Neural cell (in vitro differentiated cells): ENCODE measurements around the gene AHNAK. TPM values are rescaled to one million over a fixed set of nuclear protein-coding genes. Genes with fewer than 3 reads are reported as not detected.

Experiments used
- H2AFZ ChIP-seq: fragments of 200-600, 300-800 bp; sonication (generic), shearing (Covaris generic); 2 replicates; pipeline ENCODE4 v1.6.0; 2014; ENCODE audit warnings: low read depth, mild to moderate bottlenecking, antibody characterized with exemption, low read length, moderate library complexity
- H3F3A ChIP-seq: fragments of 200-600 bp; shearing (Covaris generic); 2 replicates; pipeline ENCODE4 v1.6.1; 2016; ENCODE audit warnings: mild to moderate bottlenecking, moderate library complexity, mixed read lengths, antibody characterized with exemption, low read length; ENCODE audit not compliant: insufficient read depth, poor library complexity, severe bottlenecking
- H3K27ac ChIP-seq: fragments of 200-600, 300-800 bp; sonication (generic), shearing (Covaris generic); 2 replicates; pipeline ENCODE4 v1.5.1; 2014; ENCODE audit warnings: mild to moderate bottlenecking, low read length, moderate library complexity
- H3K27me3 ChIP-seq: fragments of 300-800, 200-600 bp; sonication (generic), shearing (Covaris generic); 2 replicates; pipeline ENCODE4 v1.6.0; 2014; ENCODE audit warnings: mild to moderate bottlenecking, low read depth, low read length, moderate library complexity; ENCODE audit not compliant: insufficient read depth
- H3K36me3 ChIP-seq: fragments of 300-800, 200-600 bp; sonication (generic), shearing (Covaris generic); 2 replicates; pipeline ENCODE4 v1.5.1; 2014; ENCODE audit warnings: mild to moderate bottlenecking, antibody characterized with exemption, low read length, moderate library complexity; ENCODE audit not compliant: insufficient read depth
- H3K4me2 ChIP-seq: fragments of 300-800, 200-600 bp; sonication (generic), shearing (Covaris generic); 2 replicates; pipeline ENCODE4 v1.6.0; 2014; ENCODE audit warnings: mild to moderate bottlenecking, low read length
- H3K4me3 ChIP-seq: fragments of 300-800, 200-600 bp; sonication (generic), shearing (Covaris generic); 2 replicates; pipeline ENCODE4 v1.5.1; 2014; ENCODE audit warnings: mild to moderate bottlenecking, low read length, moderate library complexity
- H3K79me2 ChIP-seq: fragments of 200-600 bp; shearing (Covaris generic); replicated peaks from 2 replicates; pipeline ENCODE4 v1.6.0; 2014; ENCODE audit warnings: mild to moderate bottlenecking, low read length, moderate library complexity; ENCODE audit not compliant: insufficient read depth
- H3K9ac ChIP-seq: fragments of 300-800, 200-600 bp; sonication (generic), shearing (Covaris generic); 2 replicates; pipeline ENCODE4 v1.6.1; 2016; ENCODE audit warnings: mild to moderate bottlenecking, low read length, mixed read lengths
- H3K9me2 ChIP-seq: fragments of 200-600 bp; shearing (Covaris generic); 2 replicates; pipeline ENCODE4 v1.6.1; 2016; ENCODE audit warnings: mild to moderate bottlenecking, low read length, mixed read lengths; ENCODE audit not compliant: insufficient read depth
- H3K9me3 ChIP-seq: fragments of 200-600, 300-800 bp; sonication (generic), shearing (Covaris generic); 2 replicates; pipeline ENCODE4 v1.6.1; 2016; ENCODE audit warnings: mild to moderate bottlenecking, mixed run types, low read length, moderate library complexity, mixed read lengths
- H4K20me1 ChIP-seq: fragments of 200-600 bp; shearing (Covaris generic); 2 replicates; pipeline ENCODE4 v1.6.1; 2016; ENCODE audit warnings: mild to moderate bottlenecking, mixed run types; ENCODE audit not compliant: insufficient read depth
- EP300 ChIP-seq: fragments of 450-650 bp; conservative IDR thresholded peaks from 2 replicates; pipeline ENCODE4 v1.6.1; 2014; ENCODE audit warnings: antibody characterized with exemption, mild to moderate bottlenecking, moderate library complexity; ENCODE audit not compliant: poor library complexity, severe bottlenecking
- EZH2 ChIP-seq: fragments of 200-600, 300-800 bp; shearing (Covaris generic), sonication (generic); IDR thresholded peaks from 2 replicates; pipeline ENCODE4 v1.6.1; 2014; ENCODE audit warnings: antibody characterized with exemption, low read length, borderline replicate concordance, mild to moderate bottlenecking; ENCODE audit not compliant: insufficient read depth, poor library complexity, severe bottlenecking
- MXI1 ChIP-seq: fragments of 450-650 bp; conservative IDR thresholded peaks from 2 replicates; pipeline ENCODE4 v1.6.1; 2014; ENCODE audit warnings: antibody characterized with exemption, mild to moderate bottlenecking; ENCODE audit not compliant: poor library complexity, severe bottlenecking
- POLR2AphosphoS5 ChIP-seq: IDR thresholded peaks from 2 replicates; pipeline ENCODE4 v1.6.1; 2012
- RAD21 ChIP-seq: fragments of 450-650 bp; conservative IDR thresholded peaks from 2 replicates; pipeline ENCODE4 v1.6.1; 2014; ENCODE audit warnings: antibody characterized with exemption, mild to moderate bottlenecking, moderate library complexity
- SMC3 ChIP-seq: fragments of 450-650 bp; conservative IDR thresholded peaks from 2 replicates; pipeline ENCODE4 v1.6.1; 2014; ENCODE audit warnings: antibody characterized with exemption, mild to moderate bottlenecking, moderate library complexity; ENCODE audit not compliant: poor library complexity
- TAF1 ChIP-seq: IDR thresholded peaks from 2 replicates; pipeline ENCODE4 v1.6.1; 2012; ENCODE audit warnings: low read depth
- polyA plus RNA-seq: library from polyadenylated mRNA; depleted of rRNA; stranded (reverse); fragments of >200 nt; gene quantifications from 2 replicates; pipeline ENCODE4 v1.2.3, GENCODE V29; 2014
- TF ChIP-seq, protein P1 (sequence below): fragments of 450-650 bp; IDR thresholded peaks from 2 replicates; pipeline ENCODE4 v1.5.1; 2014; ENCODE audit warnings: antibody characterized with exemption, mild to moderate bottlenecking, moderate library complexity; ENCODE audit not compliant: poor library complexity, severe bottlenecking
- TF ChIP-seq, protein P2 (sequence below): IDR thresholded peaks from 2 replicates; pipeline ENCODE4 v1.6.1; 2012; ENCODE audit warnings: borderline replicate concordance

AHNAK gene
- polyA plus RNA-seq, 1 donor from 2014 or later: 0.11 TPM

DNA sequence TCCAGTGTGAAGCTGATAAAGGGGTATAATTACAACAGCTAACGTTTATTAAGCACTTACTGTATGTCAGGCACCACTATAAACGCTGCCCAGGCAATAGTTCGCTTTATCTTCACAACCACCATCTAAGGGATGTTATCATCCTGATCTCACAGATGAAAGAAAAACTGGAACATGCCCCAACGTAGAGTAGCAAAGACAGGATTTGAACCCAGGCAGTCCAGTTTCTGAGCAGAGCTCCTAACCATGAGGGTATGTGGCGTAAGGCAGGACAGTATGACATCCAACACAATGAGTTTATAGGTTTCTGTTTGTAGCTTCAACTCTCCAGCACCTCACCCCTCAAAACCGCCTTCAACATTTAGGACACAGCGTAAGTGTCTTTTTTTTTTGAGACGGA, 59.5 kb downstream of the AHNAK start:
- Histone ChIP-seq H3K27ac (no peak overlapping the region), H3K4me3 (no peak overlapping the region), H3K9me2 (no peaks in the 10 kb centered on the region), H3K36me3 (no peaks in the 10 kb centered on the region), H4K20me1 (no peaks in the 10 kb centered on the region), H3K9ac (no peak overlapping the region), H3K79me2 (no peaks in the 10 kb centered on the region), H3K9me3 (no peaks in the 10 kb centered on the region), H3K4me2 (no peak overlapping the region), H3F3A (no peaks in the 10 kb centered on the region), H3K27me3 (no peaks in the 10 kb centered on the region), H2AFZ (no peak overlapping the region)
- TF ChIP-seq SMC3 (no peak), EZH2 (no peak), RAD21 (no peak), MXI1 (no peak)
- TF ChIP-seq, protein P1, sequence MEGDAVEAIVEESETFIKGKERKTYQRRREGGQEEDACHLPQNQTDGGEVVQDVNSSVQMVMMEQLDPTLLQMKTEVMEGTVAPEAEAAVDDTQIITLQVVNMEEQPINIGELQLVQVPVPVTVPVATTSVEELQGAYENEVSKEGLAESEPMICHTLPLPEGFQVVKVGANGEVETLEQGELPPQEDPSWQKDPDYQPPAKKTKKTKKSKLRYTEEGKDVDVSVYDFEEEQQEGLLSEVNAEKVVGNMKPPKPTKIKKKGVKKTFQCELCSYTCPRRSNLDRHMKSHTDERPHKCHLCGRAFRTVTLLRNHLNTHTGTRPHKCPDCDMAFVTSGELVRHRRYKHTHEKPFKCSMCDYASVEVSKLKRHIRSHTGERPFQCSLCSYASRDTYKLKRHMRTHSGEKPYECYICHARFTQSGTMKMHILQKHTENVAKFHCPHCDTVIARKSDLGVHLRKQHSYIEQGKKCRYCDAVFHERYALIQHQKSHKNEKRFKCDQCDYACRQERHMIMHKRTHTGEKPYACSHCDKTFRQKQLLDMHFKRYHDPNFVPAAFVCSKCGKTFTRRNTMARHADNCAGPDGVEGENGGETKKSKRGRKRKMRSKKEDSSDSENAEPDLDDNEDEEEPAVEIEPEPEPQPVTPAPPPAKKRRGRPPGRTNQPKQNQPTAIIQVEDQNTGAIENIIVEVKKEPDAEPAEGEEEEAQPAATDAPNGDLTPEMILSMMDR: no peak

DNA sequence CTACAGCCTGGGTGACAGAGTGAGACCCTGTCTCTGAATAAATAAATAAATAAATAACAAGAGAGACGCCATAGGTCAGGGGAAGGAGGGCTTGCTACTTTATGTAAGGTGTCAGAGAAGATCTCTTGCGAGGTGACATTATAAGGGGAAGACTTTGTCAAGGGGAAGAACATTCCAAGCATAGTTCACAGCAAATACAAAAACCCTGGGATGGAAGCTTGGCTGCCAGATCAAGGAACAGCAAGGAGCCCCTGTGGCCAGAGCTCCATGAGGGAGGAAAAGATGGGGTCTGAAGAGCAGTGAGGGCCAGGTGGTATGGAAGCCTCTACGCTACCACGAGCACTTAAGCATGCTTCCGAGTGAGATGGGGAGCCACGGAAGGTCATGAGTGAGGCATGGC, 62.3 kb downstream of the AHNAK start:
- Histone ChIP-seq H3K4me2 (no peak overlapping the region), H3K36me3 (no peaks in the 10 kb centered on the region), H4K20me1 (no peaks in the 10 kb centered on the region), H3F3A (no peaks in the 10 kb centered on the region), H3K9ac (no peak overlapping the region), H3K27me3 (no peaks in the 10 kb centered on the region), H3K9me3 (no peaks in the 10 kb centered on the region), H2AFZ (no peak overlapping the region), H3K4me3 (no peak overlapping the region), H3K27ac (no peak overlapping the region), H3K79me2 (no peaks in the 10 kb centered on the region), H3K9me2 (no peaks in the 10 kb centered on the region)
- no peak for TF ChIP-seq SMC3
- TF ChIP-seq, protein P2, sequence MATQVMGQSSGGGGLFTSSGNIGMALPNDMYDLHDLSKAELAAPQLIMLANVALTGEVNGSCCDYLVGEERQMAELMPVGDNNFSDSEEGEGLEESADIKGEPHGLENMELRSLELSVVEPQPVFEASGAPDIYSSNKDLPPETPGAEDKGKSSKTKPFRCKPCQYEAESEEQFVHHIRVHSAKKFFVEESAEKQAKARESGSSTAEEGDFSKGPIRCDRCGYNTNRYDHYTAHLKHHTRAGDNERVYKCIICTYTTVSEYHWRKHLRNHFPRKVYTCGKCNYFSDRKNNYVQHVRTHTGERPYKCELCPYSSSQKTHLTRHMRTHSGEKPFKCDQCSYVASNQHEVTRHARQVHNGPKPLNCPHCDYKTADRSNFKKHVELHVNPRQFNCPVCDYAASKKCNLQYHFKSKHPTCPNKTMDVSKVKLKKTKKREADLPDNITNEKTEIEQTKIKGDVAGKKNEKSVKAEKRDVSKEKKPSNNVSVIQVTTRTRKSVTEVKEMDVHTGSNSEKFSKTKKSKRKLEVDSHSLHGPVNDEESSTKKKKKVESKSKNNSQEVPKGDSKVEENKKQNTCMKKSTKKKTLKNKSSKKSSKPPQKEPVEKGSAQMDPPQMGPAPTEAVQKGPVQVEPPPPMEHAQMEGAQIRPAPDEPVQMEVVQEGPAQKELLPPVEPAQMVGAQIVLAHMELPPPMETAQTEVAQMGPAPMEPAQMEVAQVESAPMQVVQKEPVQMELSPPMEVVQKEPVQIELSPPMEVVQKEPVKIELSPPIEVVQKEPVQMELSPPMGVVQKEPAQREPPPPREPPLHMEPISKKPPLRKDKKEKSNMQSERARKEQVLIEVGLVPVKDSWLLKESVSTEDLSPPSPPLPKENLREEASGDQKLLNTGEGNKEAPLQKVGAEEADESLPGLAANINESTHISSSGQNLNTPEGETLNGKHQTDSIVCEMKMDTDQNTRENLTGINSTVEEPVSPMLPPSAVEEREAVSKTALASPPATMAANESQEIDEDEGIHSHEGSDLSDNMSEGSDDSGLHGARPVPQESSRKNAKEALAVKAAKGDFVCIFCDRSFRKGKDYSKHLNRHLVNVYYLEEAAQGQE: no peak
- no peak for TF ChIP-seq RAD21
- no peak for TF ChIP-seq TAF1
- TF ChIP-seq POLR2AphosphoS5: no peak
- TF ChIP-seq, protein P1: no peak
- no peak for TF ChIP-seq EZH2
- no peak for TF ChIP-seq EP300
- TF ChIP-seq MXI1: no peak
